ENCODE data around the gene HAGH. TPM values are rescaled to one million over a fixed set of nuclear protein-coding genes. Genes with fewer than 3 reads are reported as not detected.

The HAGH gene
- polyA plus RNA-seq, 1 experiment = 11.8 TPM

- Histone ChIP-seq H3K27ac (ENCODE audit: low read depth, low read length) (no peak overlapping the region), H3K4me3 (ENCODE audit: low read depth, low read length) (no peak overlapping the region), H3K27me3 (ENCODE audit: control insufficient read depth, insufficient read depth, low read length) (no peaks in the 10 kb centered on the region), H3K9me3 (ENCODE audit: control insufficient read depth, insufficient read depth, low read length) (peaks cover 6% of the 10 kb centered on the region; the same call in 1 of the 2 replicates)
- no peak for DNase-seq (ENCODE audit: low read depth, low spot score)
- no peak for TF ChIP-seq CTCF (IDR thresholded peaks at IDR 0.05; ENCODE audit: low read depth, low read length)
- POLR2A ChIA-PET = no interaction called here
- CTCF ChIA-PET = no interaction called here
These were observed 58.4 kb downstream of the HAGH start for GRCh38 chr16:1768061-1768766.

- no peak overlapping the region for H3K4me3 ChIP-seq (ENCODE audit: low read depth, low read length)
- no peak for DNase-seq (ENCODE audit: low read depth, low spot score)
- peaks cover 6% of the 10 kb centered on the region; the same call in 1 of the 2 replicates for H3K9me3 ChIP-seq (ENCODE audit: control insufficient read depth, insufficient read depth, low read length)
- no peak overlapping the region for H3K27ac ChIP-seq (ENCODE audit: low read depth, low read length)
- ChIA-PET POLR2A (no interaction called here), CTCF (no interaction called here)
- TF ChIP-seq CTCF (IDR thresholded peaks at IDR 0.05; ENCODE audit: low read depth, low read length) = no peak
- no peaks in the 10 kb centered on the region for H3K27me3 ChIP-seq (ENCODE audit: control insufficient read depth, insufficient read depth, low read length)
These were observed 59.3 kb downstream of the HAGH start for GRCh38 chr16:1767116-1767994.

GRCh38 chr16:1766701-1767100, 59.9 kb downstream of the HAGH start:
- POLR2A ChIA-PET = interaction anchor here (0.6 kb wide), 1 partner anchor 9 kb away, joined by 3 read pairs; no protein-coding TSS in a partner anchor
- H3K9me3 ChIP-seq (ENCODE audit: control insufficient read depth, insufficient read depth, low read length) = peaks cover 6% of the 10 kb centered on the region; the same call in 1 of the 2 replicates
- no peak overlapping the region for H3K4me3 ChIP-seq (ENCODE audit: low read depth, low read length)
- no peak overlapping the region for H3K27ac ChIP-seq (ENCODE audit: low read depth, low read length)
- no peak for DNase-seq (ENCODE audit: low read depth, low spot score)
- H3K27me3 ChIP-seq (ENCODE audit: control insufficient read depth, insufficient read depth, low read length) = no peaks in the 10 kb centered on the region
- CTCF ChIA-PET = no interaction called here
- TF ChIP-seq CTCF (IDR thresholded peaks at IDR 0.05; ENCODE audit: low read depth, low read length) = no peak

- ChIA-PET POLR2A (interaction anchor here (0.6 kb wide), 1 partner anchor 9 kb away, joined by 3 read pairs; no protein-coding TSS in a partner anchor), CTCF (no interaction called here)
- TF ChIP-seq CTCF (IDR thresholded peaks at IDR 0.05; ENCODE audit: low read depth, low read length) = no peak
These were observed 60.4 kb downstream of the HAGH start for GRCh38 chr16:1766231-1766630.

DNA sequence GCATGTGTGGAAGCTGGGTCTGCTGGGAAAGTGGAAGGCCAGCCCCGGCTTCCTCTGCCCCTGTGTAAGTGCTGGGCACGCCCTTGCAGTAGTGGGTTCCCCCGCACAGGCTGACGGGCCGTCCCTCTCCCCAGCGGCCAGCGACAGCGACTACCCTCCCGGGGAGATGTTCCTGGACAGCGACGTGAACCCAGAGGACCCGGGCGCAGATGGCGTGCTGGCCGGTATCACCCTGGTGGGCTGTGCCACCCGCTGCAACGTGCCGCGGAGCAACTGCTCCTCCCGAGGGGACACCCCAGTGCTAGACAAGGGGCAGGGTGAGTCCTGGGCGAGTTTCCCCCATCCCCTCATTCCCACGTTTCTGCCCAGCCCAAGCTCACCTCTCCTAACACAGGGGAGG, 60.8 kb downstream of the HAGH start:
- peaks cover 6% of the 10 kb centered on the region; the same call in 1 of the 2 replicates for H3K9me3 ChIP-seq (ENCODE audit: control insufficient read depth, insufficient read depth, low read length)
- CTCF ChIA-PET = no interaction called here

More at GRCh38 chr16:1766231-1766630, 60.4 kb downstream of the HAGH start:
- Histone ChIP-seq H3K27me3 (ENCODE audit: control insufficient read depth, insufficient read depth, low read length) (no peaks in the 10 kb centered on the region), H3K9me3 (ENCODE audit: control insufficient read depth, insufficient read depth, low read length) (peaks cover 6% of the 10 kb centered on the region; the same call in 1 of the 2 replicates), H3K4me3 (ENCODE audit: low read depth, low read length) (no peak overlapping the region), H3K27ac (ENCODE audit: low read depth, low read length) (no peak overlapping the region)
- no peak for DNase-seq (ENCODE audit: low read depth, low spot score)

More for the DNA sequence above, 60.8 kb downstream of the HAGH start:
- no peak overlapping the region for H3K4me3 ChIP-seq (ENCODE audit: low read depth, low read length)
- no peak for TF ChIP-seq CTCF (IDR thresholded peaks at IDR 0.05; ENCODE audit: low read depth, low read length)
- no peak overlapping the region for H3K27ac ChIP-seq (ENCODE audit: low read depth, low read length)
- H3K27me3 ChIP-seq (ENCODE audit: control insufficient read depth, insufficient read depth, low read length) = no peaks in the 10 kb centered on the region
- no peak for DNase-seq (ENCODE audit: low read depth, low spot score)
- POLR2A ChIA-PET = no interaction called here

All from AG04450 (cell line).